Colonic mucosa (tissue), 4 donors: ENCODE measurements around the gene DCPS. TPM values are rescaled to one million over a fixed set of nuclear protein-coding genes. Genes with fewer than 3 reads are reported as not detected.

ENCODE experiments used
- DNase-seq: peaks from one replicate; pipeline ENCODE4 v3.0.0-alpha.2; 2020
- H3K27ac ChIP-seq: fragments of 200-600 bp; one replicate; pipeline ENCODE4 v1.8.0; 2021
- H3K27me3 ChIP-seq: fragments of 200-600 bp; one replicate; pipeline ENCODE4 v1.8.0; 2021
- H3K36me3 ChIP-seq: fragments of 200-600 bp; one replicate; pipeline ENCODE4 v1.8.0; 2021
- H3K4me1 ChIP-seq: fragments of 200-600 bp; one replicate; pipeline ENCODE4 v1.8.0; 2021; ENCODE audit warnings: mild to moderate bottlenecking
- H3K4me3 ChIP-seq: fragments of 200-600 bp; one replicate; pipeline ENCODE4 v1.8.0; 2021
- H3K9ac ChIP-seq, 2 donors: one replicate each; pipeline ENCODE4 v1.7.0; 2013; ENCODE audit warnings: control low read depth in 2 of 2, low read depth in 2 of 2, low read length in 2 of 2
- H3K9me3 ChIP-seq: fragments of 200-600 bp; one replicate; pipeline ENCODE4 v1.8.0; 2021
- intact Hi-C: fragments of 100-400 bp; cut with DNase I; formaldehyde crosslinking; loops from one replicate; pipeline ENCODE4 v1.14.1; 2022
- total RNA-seq, 2 donors: library from RNA; stranded (reverse); fragmentation: NEBNext Ultra II Directional in 1 of 2; extraction: Animal tissue kit (Norgen Biotek cat#: 25700) in 1 of 2; gene quantifications; one replicate each; pipeline ENCODE4 v1.2.1, GENCODE V29; 2021
- TF ChIP-seq, protein P1 (sequence below): fragments of 200-600 bp; IDR thresholded peaks from one replicate; pipeline ENCODE4 v1.8.0; 2022; ENCODE audit warnings: antibody characterized with exemption, mild to moderate bottlenecking
- donor health status: healthy.
- donor health status: DM: no; HTN: no; CAD: no.
- donor health status: DM: no; HTN: no; CAD: no.

The DCPS gene
- total RNA-seq, 2 donors from 2014 or later, result 17.2 to 31.1 TPM

DNA sequence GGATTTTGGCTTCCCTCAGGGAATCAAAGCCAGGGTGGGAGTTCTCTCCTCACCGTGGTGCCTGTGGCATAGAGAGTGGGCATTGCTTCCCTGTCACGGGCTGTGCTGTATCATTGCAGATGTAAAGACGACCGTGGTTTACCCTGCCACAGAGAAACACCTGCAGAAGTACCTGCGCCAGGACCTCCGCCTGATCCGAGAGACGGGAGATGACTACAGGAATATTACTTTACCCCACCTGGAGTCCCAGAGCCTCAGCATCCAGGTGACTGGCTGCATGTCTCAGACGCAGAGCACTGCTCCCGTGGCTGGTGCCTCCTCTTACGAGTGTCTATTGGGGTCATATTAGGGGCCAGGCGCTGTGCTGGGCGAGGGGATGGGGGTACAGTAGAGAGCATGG, 27.4 kb downstream of the DCPS start:
- Histone ChIP-seq H3K9ac (no peak overlapping the region), H3K27ac (no peak overlapping the region), H3K27me3 (no peaks in the 10 kb centered on the region), H3K4me3 (no peak overlapping the region), H3K9me3 (no peaks in the 10 kb centered on the region), H3K4me1 (no peaks in the 10 kb centered on the region), H3K36me3 (no peaks in the 10 kb centered on the region)
- TF ChIP-seq, protein P1, sequence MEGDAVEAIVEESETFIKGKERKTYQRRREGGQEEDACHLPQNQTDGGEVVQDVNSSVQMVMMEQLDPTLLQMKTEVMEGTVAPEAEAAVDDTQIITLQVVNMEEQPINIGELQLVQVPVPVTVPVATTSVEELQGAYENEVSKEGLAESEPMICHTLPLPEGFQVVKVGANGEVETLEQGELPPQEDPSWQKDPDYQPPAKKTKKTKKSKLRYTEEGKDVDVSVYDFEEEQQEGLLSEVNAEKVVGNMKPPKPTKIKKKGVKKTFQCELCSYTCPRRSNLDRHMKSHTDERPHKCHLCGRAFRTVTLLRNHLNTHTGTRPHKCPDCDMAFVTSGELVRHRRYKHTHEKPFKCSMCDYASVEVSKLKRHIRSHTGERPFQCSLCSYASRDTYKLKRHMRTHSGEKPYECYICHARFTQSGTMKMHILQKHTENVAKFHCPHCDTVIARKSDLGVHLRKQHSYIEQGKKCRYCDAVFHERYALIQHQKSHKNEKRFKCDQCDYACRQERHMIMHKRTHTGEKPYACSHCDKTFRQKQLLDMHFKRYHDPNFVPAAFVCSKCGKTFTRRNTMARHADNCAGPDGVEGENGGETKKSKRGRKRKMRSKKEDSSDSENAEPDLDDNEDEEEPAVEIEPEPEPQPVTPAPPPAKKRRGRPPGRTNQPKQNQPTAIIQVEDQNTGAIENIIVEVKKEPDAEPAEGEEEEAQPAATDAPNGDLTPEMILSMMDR, result no peak
- intact Hi-C loops, result no loop called here
- DNase-seq, result no peak

DNA sequence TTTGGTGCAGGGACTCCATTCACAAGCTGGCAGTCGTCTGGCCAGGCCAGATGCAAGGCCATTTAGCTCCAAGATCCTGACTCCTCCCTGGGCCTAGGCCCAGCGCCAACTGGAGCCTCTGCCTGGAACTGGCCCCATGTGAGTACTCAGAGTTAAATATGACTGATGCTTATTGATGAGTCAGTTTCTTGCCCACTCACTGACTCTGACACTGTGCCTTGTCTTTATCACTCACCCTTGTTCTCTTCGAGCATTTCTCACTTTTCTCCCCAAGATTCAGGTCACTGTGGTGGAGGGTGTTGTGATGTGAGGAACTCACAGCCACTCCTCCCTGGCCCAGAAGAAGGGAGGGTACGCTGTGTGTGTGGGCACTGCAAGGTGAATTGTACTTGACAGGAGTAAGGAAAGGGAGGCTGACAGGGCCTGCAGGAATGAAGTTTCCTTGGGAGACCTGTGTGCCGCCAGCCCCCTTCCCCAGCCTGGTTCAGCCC, 28.4 kb downstream of the DCPS start:
- H3K27ac ChIP-seq, result no peak overlapping the region
- DNase-seq, result peak; percentile 54
- H3K9me3 ChIP-seq, result no peaks in the 10 kb centered on the region
- H3K9ac ChIP-seq, result no peak overlapping the region
- H3K4me1 ChIP-seq, result no peaks in the 10 kb centered on the region
- no peaks in the 10 kb centered on the region for H3K27me3 ChIP-seq
- no peak overlapping the region for H3K4me3 ChIP-seq
- TF ChIP-seq, protein P1, result no peak
- intact Hi-C loops, result no loop called here
- no peaks in the 10 kb centered on the region for H3K36me3 ChIP-seq

DNA sequence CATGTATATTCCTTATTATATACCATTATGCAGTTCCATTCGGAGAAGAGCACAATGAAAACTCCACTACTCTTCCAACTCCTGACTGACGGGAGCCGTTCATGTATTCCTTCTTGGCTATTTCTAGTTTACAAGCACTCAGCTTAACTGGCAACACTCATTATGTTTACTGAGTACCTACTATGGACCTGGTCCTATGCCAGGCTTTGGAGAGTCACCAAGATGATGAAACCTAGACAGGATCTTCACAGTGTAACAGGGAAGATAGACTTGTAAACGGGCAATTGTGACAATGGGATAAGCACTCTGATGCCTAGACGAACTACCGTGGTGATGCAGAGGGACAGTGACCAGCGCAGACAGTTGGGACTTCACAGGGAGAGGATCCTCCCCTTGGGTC, 29.3 kb downstream of the DCPS start:
- no peak overlapping the region for H3K4me3 ChIP-seq
- H3K36me3 ChIP-seq, result no peaks in the 10 kb centered on the region
- no peaks in the 10 kb centered on the region for H3K4me1 ChIP-seq
- no peaks in the 10 kb centered on the region for H3K27me3 ChIP-seq
- H3K27ac ChIP-seq, result no peak overlapping the region
- no peaks in the 10 kb centered on the region for H3K9me3 ChIP-seq
- no peak for DNase-seq
- intact Hi-C loops, result no loop called here
- H3K9ac ChIP-seq, result no peak overlapping the region
- TF ChIP-seq, protein P1, result no peak

DNA sequence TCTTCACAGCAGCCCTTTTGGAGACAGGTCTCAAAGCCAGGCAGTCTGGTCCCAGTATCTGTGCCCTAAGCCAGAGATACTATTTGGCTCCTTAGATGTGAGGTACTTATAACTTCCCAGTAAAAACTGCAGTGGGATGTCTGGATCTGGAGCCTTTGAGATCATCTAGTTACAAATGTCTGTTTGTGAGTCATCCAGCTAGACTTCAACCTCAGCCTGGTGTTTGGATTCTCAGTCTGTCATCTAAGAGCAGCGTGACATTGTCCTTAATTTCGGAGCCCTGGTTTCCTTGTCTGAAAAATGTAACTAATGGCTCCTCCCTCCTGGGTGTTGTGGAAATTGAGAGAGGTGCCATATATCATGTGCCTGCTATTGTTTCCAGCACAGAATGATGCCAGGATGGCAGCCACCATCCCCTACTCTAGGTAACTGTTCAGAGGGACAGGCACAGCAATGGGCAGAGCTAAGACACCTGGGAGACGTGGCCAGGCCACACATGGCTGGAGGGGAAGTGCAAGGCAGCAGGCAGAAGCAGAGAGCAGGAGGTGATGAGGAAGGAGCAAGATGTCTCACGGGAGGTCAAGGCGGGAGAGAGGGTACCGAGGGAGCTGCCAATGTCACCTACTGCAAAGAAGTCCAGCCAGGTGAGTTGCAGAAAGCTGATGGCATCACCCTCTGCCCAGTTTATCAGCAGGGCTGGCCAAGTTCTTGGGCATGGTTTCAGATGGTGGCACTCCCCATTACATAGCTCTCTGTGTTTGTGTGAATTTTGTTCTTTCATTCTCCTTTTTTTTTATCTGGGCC, 31.0 kb downstream of the DCPS start:
- Histone ChIP-seq H3K36me3 (no peaks in the 10 kb centered on the region), H3K9ac (no peak overlapping the region), H3K9me3 (no peaks in the 10 kb centered on the region), H3K27me3 (no peaks in the 10 kb centered on the region), H3K27ac (no peak overlapping the region), H3K4me1 (no peaks in the 10 kb centered on the region), H3K4me3 (no peak overlapping the region)
- DNase-seq, result no peak
- intact Hi-C loops, result no loop called here
- TF ChIP-seq, protein P1, result no peak

DNA sequence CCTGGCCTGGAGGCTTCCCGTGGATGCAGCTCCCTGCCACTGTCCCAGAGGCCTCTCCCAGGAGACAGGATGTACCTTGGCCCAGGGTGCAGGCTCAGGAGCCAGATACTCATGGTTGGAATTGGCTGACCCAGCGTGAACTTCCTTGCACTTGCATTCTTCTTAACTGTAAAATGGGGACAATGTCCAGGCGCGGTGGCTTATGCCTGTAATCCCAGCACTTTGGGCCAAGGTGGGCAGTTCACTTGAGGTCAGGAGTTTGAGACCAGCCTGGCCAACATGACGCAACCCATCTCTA, 31.6 kb downstream of the DCPS start:
- Histone ChIP-seq H3K4me1 (no peaks in the 10 kb centered on the region), H3K27me3 (no peaks in the 10 kb centered on the region), H3K4me3 (no peak overlapping the region), H3K27ac (no peak overlapping the region), H3K36me3 (no peaks in the 10 kb centered on the region), H3K9ac (no peak overlapping the region), H3K9me3 (no peaks in the 10 kb centered on the region)
- intact Hi-C loops, result no loop called here
- TF ChIP-seq, protein P1, result no peak
- DNase-seq, result no peak
